Astrocyte of the spinal cord (primary cell): ENCODE results near the gene PLBD2.

ENCODE experiments used
- DNase-seq: peaks from one replicate; pipeline ENCODE4 v3.0.0; 2011; ENCODE audit warnings: low read depth, low spot score
- H3K4me3 ChIP-seq: 2 replicates; pipeline ENCODE4 v1.5.1; 2011; ENCODE audit warnings: low read depth, mild to moderate bottlenecking, low read length, moderate library complexity
- in situ Hi-C: cut with HindIII; loops from 2 replicates; pipeline ENCODE4 v1.10.0; 2017; ENCODE audit warnings: low sequenced_read_pairs
- TF ChIP-seq, protein P1 (sequence below): IDR thresholded peaks from 2 replicates; pipeline ENCODE4 v1.5.1; 2012; ENCODE audit warnings: low read depth, mild to moderate bottlenecking, low read length, inconsistent platforms

The PLBD2 gene

DNA sequence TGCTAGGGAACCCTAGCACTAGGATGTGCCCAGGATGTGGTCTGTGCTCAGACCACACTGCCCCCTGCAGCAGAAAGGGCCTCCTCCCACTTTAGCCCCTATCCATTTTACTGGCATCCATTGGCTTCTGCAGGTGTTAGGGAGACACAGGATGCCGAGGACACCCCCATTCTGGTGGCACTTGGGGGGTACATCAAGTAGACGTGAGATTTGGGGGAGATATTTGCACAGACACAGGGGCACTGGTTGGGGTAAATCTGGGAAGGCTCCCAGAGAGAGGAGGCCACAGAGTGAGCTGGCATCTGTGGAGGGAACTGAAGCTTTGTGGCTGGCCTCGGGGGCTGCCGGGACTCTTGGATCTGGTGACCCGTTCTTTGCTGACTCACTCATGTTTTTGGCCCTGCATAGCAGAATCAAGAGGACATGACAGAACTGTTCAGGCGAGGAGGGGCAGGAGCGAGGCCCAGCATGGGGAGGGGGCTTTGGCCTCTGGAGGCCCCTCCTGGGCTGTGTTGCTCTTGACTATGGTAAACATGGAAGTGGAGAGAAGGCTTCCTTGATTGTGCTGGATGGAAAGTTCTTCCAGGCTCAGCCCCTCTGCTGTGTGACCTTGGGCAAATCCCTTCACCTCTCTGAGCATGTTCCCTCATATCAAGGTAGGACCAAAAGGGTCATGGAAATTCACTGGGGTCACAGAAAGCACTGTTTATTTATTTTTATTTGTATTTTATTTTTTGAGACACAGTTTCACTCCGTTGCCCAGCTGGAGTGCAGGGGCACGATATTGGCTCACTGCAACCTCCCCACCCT lies 1.8 kb downstream of the PLBD2 start:
- TF ChIP-seq, protein P1, sequence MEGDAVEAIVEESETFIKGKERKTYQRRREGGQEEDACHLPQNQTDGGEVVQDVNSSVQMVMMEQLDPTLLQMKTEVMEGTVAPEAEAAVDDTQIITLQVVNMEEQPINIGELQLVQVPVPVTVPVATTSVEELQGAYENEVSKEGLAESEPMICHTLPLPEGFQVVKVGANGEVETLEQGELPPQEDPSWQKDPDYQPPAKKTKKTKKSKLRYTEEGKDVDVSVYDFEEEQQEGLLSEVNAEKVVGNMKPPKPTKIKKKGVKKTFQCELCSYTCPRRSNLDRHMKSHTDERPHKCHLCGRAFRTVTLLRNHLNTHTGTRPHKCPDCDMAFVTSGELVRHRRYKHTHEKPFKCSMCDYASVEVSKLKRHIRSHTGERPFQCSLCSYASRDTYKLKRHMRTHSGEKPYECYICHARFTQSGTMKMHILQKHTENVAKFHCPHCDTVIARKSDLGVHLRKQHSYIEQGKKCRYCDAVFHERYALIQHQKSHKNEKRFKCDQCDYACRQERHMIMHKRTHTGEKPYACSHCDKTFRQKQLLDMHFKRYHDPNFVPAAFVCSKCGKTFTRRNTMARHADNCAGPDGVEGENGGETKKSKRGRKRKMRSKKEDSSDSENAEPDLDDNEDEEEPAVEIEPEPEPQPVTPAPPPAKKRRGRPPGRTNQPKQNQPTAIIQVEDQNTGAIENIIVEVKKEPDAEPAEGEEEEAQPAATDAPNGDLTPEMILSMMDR, result peak; percentile 22
- in situ Hi-C loops, result no loop called here
- DNase-seq, result no peak
- H3K4me3 ChIP-seq, result no peak overlapping the region

- in situ Hi-C loops, result no loop called here
- H3K4me3 ChIP-seq, result no peak overlapping the region
- TF ChIP-seq, protein P1, result no peak
- no peak for DNase-seq
Observed at GRCh38 chr12:113361574-113362370, 3.4 kb downstream of the PLBD2 start.

GRCh38 chr12:113364698-113365097 lies 6.3 kb downstream of the PLBD2 start:
- TF ChIP-seq, protein P1, result no peak
- H3K4me3 ChIP-seq, result no peak overlapping the region
- in situ Hi-C loops, result no loop called here
- DNase-seq, result no peak

DNA sequence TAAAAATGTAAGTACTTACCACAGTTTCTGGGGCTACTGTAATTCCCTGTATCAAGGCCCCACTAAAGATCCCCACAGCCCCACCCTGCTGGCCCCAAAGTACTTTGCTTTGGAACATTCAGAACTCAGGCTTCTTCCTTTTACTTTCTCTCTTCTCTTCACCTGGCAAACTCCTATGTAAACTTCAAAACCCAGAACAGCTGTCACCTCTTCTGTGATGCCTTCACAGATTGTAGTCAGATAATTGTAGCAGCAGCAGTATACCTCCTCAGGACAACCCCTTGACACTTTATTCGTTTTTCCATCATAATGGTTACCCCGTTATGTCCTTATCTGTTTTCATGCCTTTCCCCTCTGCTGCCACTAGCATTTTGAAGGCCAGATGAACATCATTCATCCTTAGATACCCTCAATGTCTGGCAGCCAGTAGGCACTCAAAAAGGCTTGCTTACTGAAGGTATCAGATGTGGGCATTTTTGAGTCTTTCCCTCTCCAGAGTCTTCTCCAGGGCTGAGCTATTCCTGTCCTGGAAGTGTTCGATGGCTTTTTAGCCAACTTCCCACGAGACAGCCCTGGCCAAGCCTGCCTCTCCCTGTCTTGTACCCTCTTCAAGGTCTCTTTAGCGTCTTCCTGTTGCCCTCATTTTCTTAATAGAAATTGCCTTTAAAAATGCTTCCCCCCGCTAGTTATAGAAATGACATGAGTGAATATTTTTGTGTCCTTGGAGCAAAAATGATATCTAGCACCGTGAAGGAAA lies 7.4 kb downstream of the PLBD2 start:
- in situ Hi-C loops, result no loop called here
- no peak for DNase-seq
- TF ChIP-seq, protein P1, result no peak
- no peak overlapping the region for H3K4me3 ChIP-seq

- no peak for DNase-seq
- no peak overlapping the region for H3K4me3 ChIP-seq
- in situ Hi-C loops, result no loop called here
- TF ChIP-seq, protein P1, result no peak
Observed at GRCh38 chr12:113366827-113367226, 8.4 kb downstream of the PLBD2 start.

DNA sequence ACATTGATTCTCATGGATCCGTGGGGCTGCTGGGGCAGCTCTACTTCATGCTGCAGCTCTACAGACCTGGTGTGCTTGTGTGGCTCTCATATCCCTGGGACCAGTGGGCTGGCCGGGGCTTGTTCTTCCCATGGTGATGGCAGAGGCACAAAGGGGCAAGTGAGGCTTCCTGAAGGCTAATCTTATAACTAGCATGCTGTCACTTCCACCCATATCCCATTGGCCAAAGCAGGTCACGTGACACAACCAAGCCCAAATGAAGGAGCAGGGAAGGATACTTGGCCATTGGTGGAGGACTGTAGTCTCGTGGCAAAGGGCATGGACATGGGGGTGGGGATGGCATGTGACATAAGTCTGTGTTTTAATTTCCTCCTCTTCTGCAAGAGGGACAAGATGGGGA lies 9.9 kb downstream of the PLBD2 start:
- no peak overlapping the region for H3K4me3 ChIP-seq
- DNase-seq, result no peak
- in situ Hi-C loops, result no loop called here
- TF ChIP-seq, protein P1, result no peak
